EH (cell line): Measurements from ENCODE around the gene LILRB1.
A peak's percentile ranks its signal among the peaks of the same experiment; 100 is the strongest.
"Not testable (repeated sequence)": the region's sequence is repeated elsewhere in the genome, so short reads cannot be mapped to it uniquely, and the experiment has no call there.

Experiments used
- DNase-seq: peaks from one replicate; pipeline ENCODE4 v3.0.0-alpha.2; 2015; ENCODE audit warnings: low read depth

LILRB1 gene

GRCh38 chr19:54624934-54625730 lies 5.2 kb upstream of the LILRB1 start:
- not testable (repeated sequence) for DNase-seq

GRCh38 chr19:54626757-54627156 lies 3.5 kb upstream of the LILRB1 start:
- DNase-seq, result no peak

DNA sequence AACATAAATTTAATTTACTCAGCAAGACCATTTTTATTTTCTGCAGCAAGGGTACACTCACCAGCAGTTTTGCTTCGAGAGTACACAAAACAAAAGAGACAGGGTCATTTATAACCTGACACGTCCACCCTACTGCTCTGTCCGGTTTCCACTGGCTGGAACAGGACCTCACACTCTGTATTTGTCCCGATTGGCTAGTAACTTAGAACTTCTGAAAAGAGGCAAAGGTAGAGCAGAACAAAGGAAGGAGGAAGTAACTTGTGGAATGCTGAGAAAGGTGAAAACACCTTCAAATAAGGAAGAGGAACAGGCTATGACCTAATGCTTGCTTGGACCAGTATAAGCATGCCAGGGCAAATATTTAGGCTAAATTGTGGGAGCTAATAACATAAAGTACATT lies 2.4 kb upstream of the LILRB1 start:
- DNase-seq, result not testable (repeated sequence)

DNA sequence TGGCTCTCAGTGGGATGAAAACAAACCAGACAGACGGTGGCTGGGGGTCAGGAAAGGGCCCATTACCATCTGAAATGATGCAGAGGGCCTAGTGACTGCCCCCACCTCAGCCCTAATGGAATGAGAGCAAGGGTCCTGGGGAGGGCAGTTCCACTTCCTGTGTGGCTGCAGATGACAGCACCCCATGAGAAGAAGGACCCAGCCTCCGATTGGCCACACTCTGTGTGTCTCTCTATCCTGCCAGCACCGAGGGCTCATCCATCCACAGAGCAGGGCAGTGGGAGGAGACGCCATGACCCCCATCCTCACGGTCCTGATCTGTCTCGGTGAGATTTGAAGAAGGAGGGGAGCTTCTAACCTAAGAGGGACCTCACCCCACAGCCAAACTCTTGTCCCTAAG lies 498 bp downstream of the LILRB1 start:
- DNase-seq, result no peak

- not testable (repeated sequence) for DNase-seq
Observed at GRCh38 chr19:54631489-54632337, 1.4 kb downstream of the LILRB1 start.

DNA sequence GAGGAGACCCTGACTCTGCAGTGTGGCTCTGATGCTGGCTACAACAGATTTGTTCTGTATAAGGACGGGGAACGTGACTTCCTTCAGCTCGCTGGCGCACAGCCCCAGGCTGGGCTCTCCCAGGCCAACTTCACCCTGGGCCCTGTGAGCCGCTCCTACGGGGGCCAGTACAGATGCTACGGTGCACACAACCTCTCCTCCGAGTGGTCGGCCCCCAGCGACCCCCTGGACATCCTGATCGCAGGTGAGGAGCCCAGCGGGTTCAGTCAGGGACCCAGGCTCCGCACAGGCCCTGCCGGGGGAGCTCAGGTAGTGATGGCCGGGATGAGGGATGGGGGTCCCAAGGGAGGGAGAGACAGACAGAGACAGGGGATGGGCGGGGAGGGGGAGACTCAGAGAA lies 2.2 kb downstream of the LILRB1 start:
- DNase-seq, result not testable (repeated sequence)

- DNase-seq, result no peak
Observed at GRCh38 chr19:54633401-54633800, 3.1 kb downstream of the LILRB1 start.

- DNase-seq, result not testable (repeated sequence)
Observed at GRCh38 chr19:54636081-54636480, 5.8 kb downstream of the LILRB1 start.

GRCh38 chr19:54638683-54639082 lies 8.4 kb downstream of the LILRB1 start:
- DNase-seq, result no peak

DNA sequence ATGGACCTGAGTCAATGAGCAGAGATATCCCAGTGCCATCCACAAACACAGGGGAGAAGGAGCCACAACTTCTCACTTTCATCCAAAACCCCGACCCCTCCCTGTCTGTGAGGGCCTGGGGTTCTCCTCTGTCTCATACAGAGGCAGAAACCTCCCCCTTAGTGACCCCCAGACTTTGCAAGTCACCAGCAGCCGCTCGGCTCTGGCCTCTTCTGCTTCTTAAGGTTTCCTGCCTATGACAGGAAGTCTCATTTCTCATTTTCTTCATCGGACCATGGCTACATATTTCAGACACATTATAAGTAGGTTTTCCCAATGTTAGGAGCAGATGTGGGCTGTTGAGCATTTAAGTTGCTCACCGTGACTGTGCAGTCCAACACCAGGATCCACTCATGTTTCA lies 12.7 kb downstream of the LILRB1 start:
- DNase-seq, result not testable (repeated sequence)

- DNase-seq, result not testable (repeated sequence)
Observed at GRCh38 chr19:54643583-54643982, 13.3 kb downstream of the LILRB1 start.

DNA sequence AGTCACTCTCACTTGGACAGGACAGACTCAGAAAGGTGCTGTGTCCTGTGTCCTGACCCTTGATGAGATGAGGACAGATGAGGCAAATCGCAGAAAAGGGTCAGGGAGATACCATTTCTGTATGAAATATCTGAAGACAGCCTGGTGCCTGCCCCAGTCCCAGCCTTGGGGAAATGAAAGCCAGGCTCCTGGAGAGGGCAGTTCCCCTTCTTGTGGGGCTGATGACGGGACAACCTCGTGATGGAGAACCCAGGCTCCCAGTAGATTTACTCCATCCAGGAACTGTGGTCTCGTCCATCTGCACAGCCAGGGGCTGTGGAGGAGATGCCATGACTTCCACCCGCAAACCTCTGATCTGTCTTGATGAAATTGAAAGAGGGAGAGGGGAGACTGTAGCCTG lies 13.8 kb downstream of the LILRB1 start:
- no peak for DNase-seq

DNA sequence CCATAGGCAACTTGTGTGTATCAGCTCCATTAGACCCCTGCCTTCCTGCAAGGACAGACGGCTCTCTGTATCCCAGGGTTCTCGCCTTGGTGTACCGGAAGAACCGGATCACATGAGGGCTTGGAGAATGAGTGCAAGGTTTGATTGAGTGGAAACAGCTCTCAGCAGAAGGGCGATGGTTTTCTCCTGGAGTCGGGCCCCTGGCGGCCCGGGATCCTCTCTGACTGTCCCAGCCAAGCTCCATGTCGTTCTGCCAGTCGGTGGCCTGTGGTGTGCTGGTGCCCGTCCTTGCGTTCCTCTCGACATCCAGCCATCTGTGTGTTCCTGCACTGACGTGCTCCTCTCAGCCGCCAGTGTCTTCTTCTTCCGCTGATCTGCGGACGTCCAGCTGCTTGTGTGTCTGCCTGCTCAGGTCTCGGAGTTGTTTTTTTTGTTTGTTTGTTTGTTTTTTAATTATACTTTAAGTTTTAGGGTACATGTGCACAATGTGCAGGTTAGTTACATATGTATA lies 16.1 kb downstream of the LILRB1 start:
- DNase-seq, result no peak

- DNase-seq, result no peak
Observed at GRCh38 chr19:54648129-54648528, 17.8 kb downstream of the LILRB1 start.

DNA sequence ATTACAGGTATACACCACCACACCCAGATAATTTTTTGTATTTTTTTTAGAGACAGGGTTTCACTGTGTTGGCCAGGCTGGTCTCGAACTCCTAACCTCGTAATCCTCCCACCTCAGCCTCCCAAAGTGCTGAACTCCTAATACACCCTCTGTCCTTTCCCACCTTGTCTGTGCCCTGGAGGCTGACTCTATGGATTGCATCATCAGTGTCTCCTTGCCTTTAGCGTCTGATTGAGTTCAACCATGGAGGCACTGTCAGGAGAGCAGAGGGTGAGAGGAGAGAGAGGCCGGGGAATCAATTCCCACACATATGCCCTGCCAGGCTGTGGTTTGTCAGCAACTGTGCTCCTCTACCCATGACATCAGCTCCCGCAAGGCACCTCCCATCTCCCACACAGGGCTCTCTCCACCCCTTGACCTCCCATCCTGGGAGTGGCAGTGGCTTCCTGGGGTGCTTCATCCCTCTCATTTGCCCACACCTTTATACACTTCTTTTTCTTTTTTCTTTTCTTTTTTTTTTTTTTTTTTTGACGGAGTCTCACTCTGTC lies 19.9 kb downstream of the LILRB1 start:
- no peak for DNase-seq

GRCh38 chr19:54653181-54653809 lies 23.0 kb downstream of the LILRB1 start:
- peak; percentile 11 for DNase-seq

- DNase-seq, result no peak
Observed at GRCh38 chr19:54654447-54655321, 24.4 kb downstream of the LILRB1 start.

- no peak for DNase-seq
Observed at GRCh38 chr19:54659300-54659699, 29.0 kb downstream of the LILRB1 start.

DNA sequence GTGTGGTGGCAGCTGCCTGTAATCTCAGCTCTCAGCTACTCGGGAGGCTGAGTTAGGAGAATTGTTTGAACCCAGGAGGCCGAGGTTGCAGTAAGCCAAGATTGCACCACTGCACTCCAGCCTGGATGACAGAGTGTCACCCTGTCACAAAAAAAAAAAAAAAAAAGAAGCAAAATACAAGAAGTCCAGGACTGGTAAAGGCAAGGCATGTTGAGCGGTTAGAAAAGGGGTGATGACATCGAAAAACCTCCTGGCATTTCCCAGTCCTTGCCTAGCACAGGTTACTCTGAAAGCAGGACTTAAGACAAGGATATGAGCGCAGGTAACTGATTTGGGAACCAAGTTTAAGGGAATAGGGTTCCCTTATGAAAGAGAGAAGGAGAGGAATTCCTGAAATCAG lies 30.0 kb downstream of the LILRB1 start:
- no peak for DNase-seq

- no peak for DNase-seq
Observed at GRCh38 chr19:54660964-54661363, 30.7 kb downstream of the LILRB1 start.

- DNase-seq, result no peak
Observed at GRCh38 chr19:54661846-54662481, 31.7 kb downstream of the LILRB1 start.
